H4 (cell line): Measurements from ENCODE around the gene IGBP1. TPM values are rescaled to one million over a fixed set of nuclear protein-coding genes. Genes with fewer than 3 reads are reported as not detected.
A peak's percentile ranks its signal among the peaks of the same experiment; 100 is the strongest.
"Not testable (repeated sequence)": the region's sequence is repeated elsewhere in the genome, so short reads cannot be mapped to it uniquely, and the experiment has no call there.

Experiments used
- DNase-seq: peaks from one replicate; pipeline ENCODE4 v3.0.0-alpha.2; 2015; ENCODE audit warnings: low spot score
- total RNA-seq: library from RNA; depleted of rRNA; stranded (reverse); fragments of >200 nt; shearing (Covaris generic); gene quantifications from 2 replicates; pipeline ENCODE4 v1.2.3, GENCODE V29; 2014; rRNA removed

The IGBP1 gene
- total RNA-seq, 1 experiment from 2014 or later, result 88.6 TPM

DNA sequence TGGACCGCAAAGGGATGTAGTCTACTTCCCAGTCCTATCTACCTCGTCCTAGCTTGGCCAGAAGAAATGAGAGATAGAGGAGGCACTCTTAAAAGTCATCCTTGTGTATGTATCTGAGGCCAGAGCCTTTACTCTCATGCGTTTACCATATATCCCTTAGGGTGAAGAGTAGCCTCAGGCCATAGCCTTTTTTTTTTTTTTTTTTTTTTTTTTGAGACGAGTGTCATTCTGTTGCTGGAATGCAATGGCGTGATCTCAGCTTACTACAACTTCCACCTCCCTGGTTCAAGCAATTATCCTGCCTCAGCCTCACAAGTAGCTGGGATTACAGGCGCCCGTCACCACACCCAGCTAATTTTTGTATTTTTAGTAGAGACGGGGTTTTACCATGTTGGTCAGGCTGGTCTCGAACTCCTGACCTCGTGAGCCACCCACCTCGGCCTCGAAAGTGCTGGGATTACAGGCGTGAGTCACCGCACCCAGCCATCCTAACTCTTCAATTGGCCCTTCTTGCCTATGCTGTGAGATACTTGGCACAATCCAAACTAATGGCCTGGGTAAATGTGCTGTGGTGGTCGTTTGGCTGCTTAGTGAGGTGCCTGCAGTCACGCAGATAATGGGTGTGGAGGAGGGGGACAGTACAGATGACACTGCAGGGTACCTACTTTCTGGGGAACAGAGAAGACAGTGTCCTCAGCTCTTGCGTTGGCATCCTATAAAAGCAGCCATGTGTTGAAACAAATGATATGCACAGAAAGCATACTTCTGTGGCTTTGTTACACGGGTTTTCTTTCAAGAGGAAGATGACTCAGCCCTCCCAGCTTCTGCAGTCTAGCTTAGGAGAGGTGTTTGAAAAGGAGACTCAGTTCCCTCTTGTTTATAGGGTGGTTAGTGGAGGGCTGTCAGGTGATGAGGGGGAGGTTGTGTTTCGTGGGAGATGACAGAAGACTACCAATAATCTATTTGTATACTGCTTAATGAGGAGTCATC lies 33.6 kb downstream of the IGBP1 start:
- DNase-seq, result peak; percentile 82

- DNase-seq, result peak; percentile 43
Measured at GRCh38 chrX:70168238-70169188, 35.3 kb downstream of the IGBP1 start.

- DNase-seq, result no peak
Measured at GRCh38 chrX:70169281-70169680, 36.0 kb downstream of the IGBP1 start.

- no peak for DNase-seq
Measured at GRCh38 chrX:70171624-70172023, 38.4 kb downstream of the IGBP1 start.

- DNase-seq, result no peak
Measured at GRCh38 chrX:70172221-70172620, 39.0 kb downstream of the IGBP1 start.

DNA sequence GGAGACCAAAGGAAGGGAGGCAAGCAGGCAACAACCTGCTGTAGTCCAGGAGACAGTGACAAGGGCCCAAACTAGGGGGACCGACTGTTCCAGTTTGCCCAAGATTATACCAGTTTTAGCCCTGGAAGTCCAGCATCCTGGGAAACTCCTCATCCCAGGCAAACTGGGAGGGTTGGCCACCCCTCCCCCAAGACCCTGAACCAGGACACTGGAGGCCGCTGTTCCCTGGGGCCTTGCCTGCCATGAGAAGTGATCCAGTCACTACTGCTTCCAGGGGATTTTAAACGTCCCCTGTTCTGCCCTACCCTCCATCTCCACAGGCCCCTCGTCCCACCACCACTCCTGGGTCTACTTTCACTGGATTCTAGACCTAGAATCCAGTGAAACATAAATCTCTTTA lies 39.7 kb downstream of the IGBP1 start:
- DNase-seq, result no peak

DNA sequence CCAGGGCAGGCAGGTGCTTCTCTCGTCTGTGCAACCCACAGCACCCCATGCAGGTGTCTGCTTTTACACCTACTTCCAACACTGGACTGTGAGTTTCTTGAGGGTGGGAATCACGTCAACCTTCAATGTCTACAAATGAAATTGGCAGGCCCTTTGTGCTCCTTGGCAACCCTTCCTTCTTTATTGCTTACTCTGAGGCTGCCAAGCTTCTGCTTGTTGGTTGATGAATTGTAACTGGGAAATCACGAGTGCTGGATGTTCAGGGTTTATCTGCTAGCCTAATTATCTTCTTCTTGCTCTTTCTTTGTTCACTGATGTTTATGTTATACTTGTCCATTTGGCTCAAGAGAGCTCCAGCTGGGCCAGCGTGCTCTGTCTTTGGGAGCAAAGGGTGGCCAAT lies 41.5 kb downstream of the IGBP1 start:
- no peak for DNase-seq

GRCh38 chrX:70175338-70175737 lies 42.1 kb downstream of the IGBP1 start:
- no peak for DNase-seq

DNA sequence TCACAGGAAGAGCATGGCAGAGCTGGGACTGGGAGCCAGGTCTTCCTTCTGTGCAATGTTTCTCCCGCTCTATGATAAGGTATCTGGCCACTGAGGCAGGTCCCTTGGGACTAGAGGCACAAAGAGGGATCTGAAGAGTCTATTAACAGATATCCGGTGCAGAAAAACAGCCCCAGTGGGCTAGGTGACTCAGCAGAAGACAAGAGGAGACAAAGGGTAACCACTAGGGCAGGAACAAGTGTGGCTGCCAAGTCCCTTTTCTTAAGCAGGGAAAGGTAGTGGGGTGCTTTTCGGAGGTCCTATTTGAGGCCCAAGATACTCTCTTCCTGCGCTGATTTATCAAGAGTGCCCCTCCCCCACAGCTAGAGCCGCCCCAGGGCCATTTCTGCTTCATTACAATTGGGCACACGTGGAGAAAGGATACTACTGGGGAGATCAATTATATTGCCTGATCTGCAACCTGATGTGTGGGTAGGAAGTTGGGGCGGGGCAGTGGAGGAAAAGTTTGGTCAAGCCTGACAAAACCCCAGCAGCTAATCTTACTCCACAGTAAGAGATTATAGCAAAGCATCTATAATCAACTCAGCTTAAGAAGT lies 43.8 kb downstream of the IGBP1 start, which contains the start of gene DGAT2L6:
Gene DGAT2L6 (plus strand): TSS at position 546 of the 596 bp plus-strand sequence. CDS start 100 bp downstream, outside the sequence.
- DNase-seq, result no peak

DNA sequence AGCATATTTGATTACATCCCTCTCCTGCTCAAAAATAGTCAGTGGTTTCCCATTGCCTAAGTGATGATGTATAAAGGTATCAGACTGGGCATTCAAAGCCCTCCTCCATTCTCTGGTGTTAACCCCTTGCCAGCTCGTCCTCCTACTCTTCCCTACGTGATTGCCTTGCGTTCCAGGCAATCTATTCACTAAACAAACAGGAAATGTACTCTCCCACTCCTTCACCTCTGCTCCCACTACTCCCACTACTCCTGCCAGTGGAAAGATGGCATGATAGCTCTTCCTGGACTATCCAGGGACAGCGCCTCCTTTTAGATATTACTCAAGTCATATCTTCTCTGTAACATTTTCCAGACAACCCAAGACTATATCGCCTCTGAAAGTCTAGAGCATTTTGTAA lies 49.8 kb downstream of the IGBP1 start:
- DNase-seq, result no peak

DNA sequence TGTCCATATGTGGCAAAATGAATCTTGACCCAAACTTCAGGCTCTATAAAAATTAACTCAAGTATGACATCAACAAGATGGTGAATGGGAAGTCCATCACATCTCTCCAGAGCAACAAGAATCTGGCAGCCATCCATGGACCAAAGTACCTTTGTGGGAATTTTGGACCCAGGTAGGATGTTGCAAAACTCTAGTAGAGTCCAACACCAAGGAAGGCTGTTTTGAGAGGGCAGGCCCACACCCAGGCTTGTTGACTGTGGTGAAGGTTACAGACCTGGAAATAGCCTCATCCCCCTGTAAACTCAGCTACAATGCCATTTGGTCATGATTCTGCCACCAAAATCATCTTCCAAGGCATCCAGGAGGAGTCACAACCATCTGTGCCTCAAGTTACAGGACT lies 57.0 kb downstream of the IGBP1 start:
- no peak for DNase-seq

DNA sequence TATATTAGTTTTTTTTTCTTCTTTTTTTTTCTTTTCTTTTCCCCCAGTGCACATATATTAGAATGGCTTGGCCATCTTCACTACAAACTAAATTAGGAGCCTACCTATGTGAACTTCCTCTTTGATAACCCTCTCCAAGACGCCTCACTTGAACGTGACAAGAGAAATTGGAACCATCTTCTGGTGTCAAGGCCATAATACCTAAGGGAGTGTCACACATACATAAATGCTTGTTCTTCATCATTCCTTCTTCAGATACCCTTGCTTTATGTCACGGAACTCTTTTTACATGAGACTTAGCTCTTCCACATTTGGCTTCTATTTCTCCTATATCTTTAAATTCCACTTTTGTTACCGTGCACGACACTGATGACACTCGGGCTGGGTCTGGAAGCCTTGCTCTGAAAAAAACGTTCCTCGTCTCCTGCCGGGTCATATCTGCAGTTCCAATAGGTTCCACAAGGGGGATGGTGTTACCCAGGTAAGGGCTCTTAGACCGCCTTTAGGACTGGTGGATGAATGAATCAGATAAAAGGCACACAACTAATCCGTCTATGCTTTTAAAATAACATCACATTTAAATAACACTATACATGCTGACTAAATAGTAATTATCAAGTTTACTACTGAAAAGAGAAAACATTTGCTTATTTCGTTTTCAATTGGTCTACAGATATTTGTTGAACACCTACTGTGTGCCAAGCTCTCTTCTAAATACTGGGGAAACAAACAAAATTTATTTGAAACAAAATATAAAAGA lies 63.9 kb downstream of the IGBP1 start:
- peak; percentile 52 for DNase-seq

- DNase-seq, result no peak
Measured at GRCh38 chrX:70201732-70202131, 68.5 kb downstream of the IGBP1 start.

- no peak for DNase-seq
Measured at GRCh38 chrX:70208479-70208878, 75.2 kb downstream of the IGBP1 start.

GRCh38 chrX:70209570-70209969 lies 76.3 kb downstream of the IGBP1 start:
- not testable (repeated sequence) for DNase-seq

Other genes with a start within 250 kb of the IGBP1 start
- gene AWAT2, start 83.5 kb upstream of the IGBP1 start, total RNA-seq, result not detected in 2 replicates
- not detected in 2 replicates for gene OTUD6A, start 71.0 kb upstream of the IGBP1 start, total RNA-seq
- not detected in 2 replicates for gene DGAT2L6, start 44.0 kb downstream of the IGBP1 start, total RNA-seq
- not detected in 2 replicates for gene AWAT1, start 101.2 kb downstream of the IGBP1 start, total RNA-seq
- gene P2RY4, start 126.8 kb downstream of the IGBP1 start, total RNA-seq, result not detected in 2 replicates
- gene ARR3, start 134.9 kb downstream of the IGBP1 start, total RNA-seq, result not detected in 2 replicates
- not detected in 2 replicates for gene RAB41, start 148.7 kb downstream of the IGBP1 start, total RNA-seq
- gene PDZD11, start 156.5 kb downstream of the IGBP1 start, total RNA-seq, result 84.9 and 146 TPM in 2 replicates
- gene KIF4A, start 156.7 kb downstream of the IGBP1 start, total RNA-seq, result 37.5 TPM in 2 replicates